Measurements from ENCODE around the gene ARHGEF25.
"Not testable (repeated sequence)": the region's sequence is repeated elsewhere in the genome, so short reads cannot be mapped to it uniquely, and the experiment has no call there.

The ARHGEF25 gene

GRCh38 chr12:57630891-57631433, 19.7 kb downstream of the ARHGEF25 start:
- intact Hi-C loops (cut with DNase I) = no loop called here
- DNase-seq = peak in 1 of 10 donors; percentile 47

DNA sequence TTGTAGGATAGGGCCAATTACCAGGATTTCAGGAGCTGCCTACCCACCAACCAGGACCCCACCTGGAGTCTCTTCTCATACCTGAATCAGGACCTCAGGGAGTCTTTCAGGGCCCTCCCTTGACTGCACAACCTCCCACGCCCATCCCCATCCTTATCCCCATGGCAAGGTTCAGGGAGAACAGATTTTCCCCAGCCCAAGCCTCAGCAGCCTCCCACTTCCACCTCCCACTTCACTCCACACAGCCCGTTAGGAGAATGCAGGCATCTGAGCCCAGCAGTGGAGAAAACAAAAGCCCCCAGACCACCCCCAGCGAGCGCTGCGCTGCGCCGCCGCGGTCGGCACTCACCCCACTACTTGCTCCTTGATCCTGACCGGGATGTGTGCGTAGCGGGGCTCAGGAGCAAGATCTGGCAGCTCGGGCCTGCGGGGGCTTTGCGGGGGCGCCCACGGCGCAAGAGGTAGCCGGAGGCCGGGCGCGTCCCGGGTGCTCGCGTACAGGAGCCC, 20.4 kb downstream of the ARHGEF25 start:
- intact Hi-C loops (cut with DNase I) = loop anchor here (2.0 kb wide), 1 partner anchor 61 kb away; no protein-coding TSS in a partner anchor

DNA sequence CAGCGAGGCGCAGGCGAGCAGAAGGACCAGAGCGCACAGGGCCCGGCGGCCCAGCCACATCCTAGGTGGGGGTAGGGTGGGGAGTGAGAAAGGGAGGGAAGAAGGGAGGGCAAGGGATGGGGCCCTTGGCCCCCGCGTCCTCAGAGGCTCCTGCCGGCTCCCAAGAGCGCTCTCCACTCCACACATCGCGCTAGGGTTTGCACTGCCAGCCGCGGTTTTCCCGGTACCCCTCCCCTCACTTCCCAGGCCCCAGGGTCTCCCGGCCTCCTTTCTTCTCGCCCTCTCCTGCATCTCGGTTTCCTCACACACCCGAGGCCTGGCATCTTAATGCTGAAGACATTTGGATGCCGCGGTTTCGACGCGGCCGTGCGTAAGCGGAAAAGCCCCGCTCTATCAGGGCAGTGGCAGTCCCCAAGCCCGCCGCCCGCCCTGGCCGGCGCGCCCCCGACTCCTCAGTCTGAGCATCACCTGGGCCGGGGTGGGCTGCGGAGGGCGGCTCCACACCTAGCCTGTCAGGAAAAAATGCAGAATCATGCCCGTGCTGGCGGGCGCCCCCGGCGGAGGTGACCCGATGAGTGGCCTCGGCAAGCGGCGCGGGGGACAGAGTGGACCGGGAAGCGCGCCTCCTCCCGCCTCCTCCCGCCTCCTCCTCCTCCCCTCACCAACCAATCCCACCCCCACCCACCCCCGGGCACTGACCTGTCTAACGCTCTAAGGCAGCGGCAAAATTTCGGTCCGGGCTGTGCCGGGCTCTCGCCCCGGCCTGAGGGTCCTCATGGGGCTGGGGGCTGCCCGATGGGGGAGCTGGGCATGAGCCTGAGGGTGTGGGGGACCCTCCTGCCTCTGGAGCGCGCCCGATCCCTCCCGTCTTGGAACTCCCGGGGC, 21.1 kb downstream of the ARHGEF25 start:
- intact Hi-C loops (cut with DNase I) = loop anchor here (2.0 kb wide), 1 partner anchor 60 kb away; no protein-coding TSS in a partner anchor
- DNase-seq = peak in 4 of 10 donors; percentile 41 to 88 (median 86)

More for the DNA sequence above, 20.4 kb downstream of the ARHGEF25 start:
- peak in 1 of 10 donors; percentile 90 for DNase-seq

DNA sequence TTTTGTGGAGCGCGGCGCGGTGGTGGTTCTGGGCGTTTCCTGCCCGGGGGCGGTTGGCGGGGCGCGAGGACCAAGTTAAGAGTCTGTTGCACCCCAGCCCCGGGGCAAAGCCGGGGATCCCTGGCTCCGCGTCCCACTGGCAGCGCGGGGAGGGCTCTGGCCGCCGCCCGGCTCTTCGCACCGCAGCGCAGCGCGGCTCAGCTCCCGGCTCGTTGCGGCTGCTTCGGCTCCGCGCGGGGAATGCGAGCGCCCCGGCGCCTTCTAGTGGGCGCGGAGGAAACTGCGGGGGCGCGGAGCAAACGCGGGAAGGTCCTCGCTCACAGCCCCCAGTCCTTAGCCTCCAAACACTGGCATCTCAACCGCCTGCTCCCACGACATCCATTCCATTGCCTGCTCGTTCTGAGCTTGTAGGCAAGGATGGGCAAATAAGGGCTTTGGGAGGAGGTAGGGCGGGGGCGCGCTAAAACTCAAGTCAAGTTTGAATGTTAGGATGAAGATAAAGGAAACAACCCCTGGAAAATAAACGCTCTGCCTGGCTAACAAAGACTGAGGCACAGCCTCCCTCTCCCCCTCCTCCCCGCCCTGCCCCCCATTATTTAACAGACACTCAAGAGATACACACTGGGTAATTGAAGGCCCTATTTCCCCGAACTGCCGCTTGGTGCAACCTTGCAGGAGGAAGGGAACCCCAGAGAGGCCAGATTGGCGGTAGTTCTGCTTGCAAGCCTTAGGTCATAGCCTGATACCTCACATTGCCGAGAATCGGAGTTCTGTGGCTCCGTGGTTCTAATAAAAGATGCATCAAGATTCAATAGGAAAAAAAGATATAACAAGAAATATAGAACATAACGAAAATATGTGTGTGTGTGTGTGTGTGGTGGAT, 22.0 kb downstream of the ARHGEF25 start, which contains the start of gene B4GALNT1:
Gene B4GALNT1, minus strand, starts transcription at position 244 of the 883 bp plus-strand sequence. CDS start 1,069 bp downstream, outside the sequence.
- intact Hi-C loops (cut with DNase I) = loop anchor here (2.0 kb wide), 1 partner anchor 60 kb away; no protein-coding TSS in a partner anchor
- peak; percentile 44 to 96 (median 70) for DNase-seq

DNA sequence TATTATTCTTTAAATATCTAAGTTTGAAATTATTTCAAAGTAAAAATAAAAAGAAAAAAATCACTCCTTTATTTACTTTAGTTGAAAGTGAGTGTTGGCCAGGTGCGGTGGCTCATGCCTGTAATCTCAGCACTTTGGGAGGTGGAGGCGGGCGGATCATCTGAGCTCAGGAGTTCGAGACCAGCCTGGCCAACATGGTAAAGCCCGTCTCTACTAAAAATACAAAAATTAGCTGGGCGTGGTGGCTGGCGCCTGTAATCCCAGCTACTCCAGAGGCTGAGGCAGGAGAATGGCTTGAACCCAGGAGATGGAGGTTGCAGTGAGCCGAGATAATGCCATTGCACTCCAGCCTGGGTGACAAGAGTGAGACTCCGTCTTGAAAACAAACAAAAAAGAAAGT, 25.5 kb downstream of the ARHGEF25 start:
- DNase-seq; intact Hi-C loops (cut with DNase I): not testable (repeated sequence)

- DNase-seq = no peak
- intact Hi-C loops (cut with DNase I) = no loop called here
Observed at GRCh38 chr12:57637364-57637763, 26.1 kb downstream of the ARHGEF25 start.

DNA sequence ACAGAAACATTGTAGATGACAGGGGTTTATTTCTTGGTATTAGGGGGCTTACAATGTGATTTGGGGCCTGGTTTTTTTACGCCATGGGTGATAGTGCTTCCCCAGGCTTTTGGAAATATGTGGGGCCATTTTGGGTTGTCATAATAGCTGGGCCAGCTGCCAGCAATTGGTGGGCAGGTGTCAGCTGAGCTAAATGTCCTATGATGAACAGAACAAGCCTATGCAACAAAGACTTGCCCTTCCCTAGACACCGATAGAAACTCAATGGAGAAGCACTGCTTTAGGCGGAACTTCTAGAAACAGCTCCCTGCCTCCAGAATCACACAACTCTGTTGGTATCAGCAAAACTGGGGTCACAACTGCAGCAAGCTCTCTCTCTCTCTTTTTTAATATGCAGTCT, 26.9 kb downstream of the ARHGEF25 start:
- intact Hi-C loops (cut with DNase I) = no loop called here
- no peak for DNase-seq

DNA sequence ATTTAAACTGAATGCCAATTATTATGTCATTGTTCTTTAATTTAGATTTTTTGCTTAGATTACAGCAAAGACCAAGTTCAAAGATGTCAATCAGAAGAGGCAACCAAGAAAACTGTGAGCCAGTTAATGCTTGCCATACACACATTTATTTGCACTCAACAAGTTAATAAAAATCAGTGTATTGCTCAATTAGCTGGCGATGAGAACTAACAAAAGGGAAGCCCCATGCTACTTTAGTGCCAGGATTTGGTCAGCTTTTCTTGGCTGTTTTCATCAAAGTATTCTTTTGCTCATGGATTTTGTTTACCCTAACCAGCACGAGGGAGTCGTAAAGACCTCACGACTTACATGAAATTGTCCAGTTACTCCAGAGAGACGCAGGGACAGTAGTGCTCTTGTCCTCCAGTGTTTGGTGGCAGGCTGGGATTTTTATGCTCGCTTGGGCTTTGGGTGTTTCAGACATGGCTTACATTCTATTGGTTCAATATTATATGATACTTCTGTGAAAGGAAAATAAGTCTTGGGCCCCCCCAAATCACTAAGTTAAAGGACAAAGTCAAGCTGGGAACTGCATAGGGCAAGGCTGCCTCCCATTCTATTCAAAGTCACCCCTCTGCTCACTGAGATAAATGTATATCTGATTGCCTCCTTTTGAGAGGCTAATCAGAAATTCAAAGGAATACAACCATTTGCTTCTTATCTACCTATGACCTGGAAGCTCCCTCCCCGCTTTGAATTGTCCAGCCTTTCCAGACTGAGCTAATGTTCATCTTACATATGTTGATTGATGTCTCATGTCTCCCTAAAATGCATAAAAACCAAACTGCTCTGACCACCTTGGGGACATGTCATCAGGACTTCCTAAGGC, 29.2 kb downstream of the ARHGEF25 start:
- intact Hi-C loops (cut with DNase I) = no loop called here
- no peak for DNase-seq

DNA sequence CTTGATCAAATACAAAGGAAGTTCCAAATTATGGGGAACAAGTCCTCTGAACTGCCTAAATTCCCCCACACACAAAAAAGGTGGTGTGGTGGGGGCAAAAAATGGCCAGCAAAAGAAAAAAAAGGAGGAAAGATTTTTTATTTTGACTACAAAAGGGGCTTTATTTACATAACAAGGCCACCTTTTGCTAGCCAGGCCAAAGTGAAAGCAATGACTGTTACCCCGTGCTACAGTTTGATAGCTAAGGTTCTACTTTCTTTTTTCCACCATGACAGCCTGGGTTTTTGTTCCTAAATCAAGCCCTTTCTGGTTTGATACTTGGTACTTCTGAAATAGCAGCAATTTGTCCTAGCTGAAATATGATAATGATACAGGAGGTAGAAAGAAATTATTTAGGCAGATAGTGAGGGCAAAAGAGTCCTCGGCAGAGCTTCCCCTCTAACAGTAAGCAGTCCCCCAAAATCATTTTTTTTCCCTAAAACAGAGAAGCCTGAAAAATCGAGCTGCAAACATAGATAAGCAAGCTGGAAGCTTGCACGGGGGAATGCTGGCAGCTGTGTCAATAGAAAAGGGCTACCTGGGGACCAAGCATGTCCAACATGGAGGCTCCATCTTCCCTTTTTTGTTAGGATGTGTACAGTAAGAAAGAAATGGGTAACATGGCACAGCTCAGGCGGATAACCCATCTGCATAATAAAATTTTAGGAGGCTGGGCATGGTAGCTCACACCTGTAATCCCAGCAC, 30.6 kb downstream of the ARHGEF25 start:
- no peak for DNase-seq
- intact Hi-C loops (cut with DNase I) = no loop called here

GRCh38 chr12:57645990-57646658, 34.9 kb downstream of the ARHGEF25 start:
- DNase-seq; intact Hi-C loops (cut with DNase I): not testable (repeated sequence)

GRCh38 chr12:57646659-57647049, 35.4 kb downstream of the ARHGEF25 start:
- intact Hi-C loops (cut with DNase I); DNase-seq: not testable (repeated sequence)

- intact Hi-C loops (cut with DNase I) = no loop called here
Observed at GRCh38 chr12:57654042-57654441, 42.8 kb downstream of the ARHGEF25 start.

GRCh38 chr12:57655541-57656240, 44.5 kb downstream of the ARHGEF25 start:
- DNase-seq = peak in 2 of 10 donors; percentile 20 to 77
- intact Hi-C loops (cut with DNase I) = no loop called here

More at GRCh38 chr12:57654042-57654441, 42.8 kb downstream of the ARHGEF25 start:
- DNase-seq = no peak

DNA sequence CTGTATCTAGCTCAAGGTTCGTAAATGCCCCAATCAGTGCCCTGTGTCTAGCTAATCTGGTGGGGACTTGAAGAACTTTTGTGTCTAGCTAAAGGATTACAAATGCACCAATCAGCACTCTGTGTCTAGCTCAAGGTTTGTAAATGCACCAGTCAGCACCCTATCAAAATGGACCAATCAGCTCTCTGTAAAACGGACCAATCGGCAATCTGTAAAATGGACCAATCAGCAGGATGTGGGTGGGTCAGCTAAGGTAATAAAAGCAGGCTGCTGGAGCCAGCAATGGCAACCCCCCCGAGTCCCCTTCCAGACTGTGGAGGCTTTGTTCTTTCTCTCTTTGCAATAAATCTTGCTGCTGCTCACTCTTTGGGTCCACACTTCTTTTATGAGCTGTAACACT, 45.2 kb downstream of the ARHGEF25 start:
- intact Hi-C loops (cut with DNase I) = not testable (repeated sequence)

GRCh38 chr12:57657744-57658143, 46.5 kb downstream of the ARHGEF25 start:
- intact Hi-C loops (cut with DNase I) = no loop called here
- no peak for DNase-seq

More for the DNA sequence above, 45.2 kb downstream of the ARHGEF25 start:
- not testable (repeated sequence) for DNase-seq

DNA sequence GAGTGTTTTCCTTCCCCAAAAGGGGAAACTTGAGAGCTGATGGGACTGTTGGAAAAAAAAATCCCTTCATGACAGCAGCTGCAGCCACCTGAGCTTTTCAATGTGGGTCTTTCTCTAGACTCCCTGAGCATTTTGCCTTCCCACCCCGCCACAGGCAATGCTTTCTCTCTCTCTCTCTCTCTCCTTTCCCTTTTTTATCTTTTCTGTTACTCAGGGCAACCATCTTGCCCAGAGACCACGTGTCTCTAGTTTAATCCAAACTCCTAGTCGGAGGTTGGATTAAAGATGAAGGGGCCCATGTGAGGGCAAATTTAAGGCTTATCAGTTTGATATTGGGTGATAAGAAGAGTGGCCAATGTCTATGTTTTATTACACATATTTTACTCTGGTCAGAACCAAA, 47.7 kb downstream of the ARHGEF25 start:
- intact Hi-C loops (cut with DNase I) = no loop called here
- no peak for DNase-seq

- intact Hi-C loops (cut with DNase I) = no loop called here
- DNase-seq = no peak
Observed at GRCh38 chr12:57661376-57661775, 50.1 kb downstream of the ARHGEF25 start.
